Pancreas (tissue), 10 donors: Measurements from ENCODE around the gene ANTKMT. TPM values are rescaled to one million over a fixed set of nuclear protein-coding genes. Genes with fewer than 3 reads are reported as not detected.
A peak's percentile ranks its signal among the peaks of the same experiment; 100 is the strongest.

ENCODE experiments used
- ATAC-seq, 4 donors: fragments of 200-7000 bp; cut with Tn5 transposase; one replicate each; pipeline versions ENCODE4 v1.8.0 to v1.9.1; 2020; ENCODE audit warnings: mild to moderate bottlenecking in 4 of 4, moderate library complexity in 4 of 4
- DNase-seq, 6 donors: peaks; one replicate each; pipeline ENCODE4 v3.0.0-alpha.2; 2020
- FAIRE-seq: peaks from 2 replicates; lab custom pipeline; 2012; peaks lifted over from hg19 to GRCh38; lab: Jason Lieb, UNC
- H3K27ac ChIP-seq, 4 donors: fragments of 200-600 bp; sonication (generic); 1 replicate in 3 of 4; 2 replicates in 1 of 4; pipeline versions ENCODE4 v1.5.0 to v1.8.0; 2020
- H3K27me3 ChIP-seq, 4 donors: fragments of 200-600 bp; one replicate each; pipeline ENCODE4 v1.8.0; 2021
- H3K36me3 ChIP-seq, 3 donors: fragments of 200-600 bp; sonication (generic) in 1 of 3; one replicate each; pipeline versions ENCODE4 v1.5.0 to v1.8.0; 2020 to 2021
- H3K4me1 ChIP-seq, 3 donors: fragments of 200-600 bp; one replicate each; pipeline ENCODE4 v1.8.0; 2021
- H3K4me3 ChIP-seq, 4 donors: fragments of 200-600 bp; sonication (generic) in 2 of 4; one replicate each; pipeline versions ENCODE4 v1.5.0 to v1.8.0; 2020 to 2021
- H3K9me3 ChIP-seq, 4 donors: fragments of 200-600 bp; one replicate each; pipeline ENCODE4 v1.8.0; 2021
- CTCF ChIP-seq, 4 donors: fragments of 200-600 bp; sonication (generic) in 3 of 4; IDR thresholded peaks; one replicate each; pipeline versions ENCODE4 v1.5.0 to v1.8.0; 2021; ENCODE audit warnings: antibody characterized with exemption in 4 of 4
- WGBS, 2 donors: extraction: QIAGEN DNeasy Blood & Tissue Kit; methylation state at CpG; one replicate each; pipeline ENCODE4 v1.1.7; 2013; 5-methylcytosine and 5-hydroxymethylcytosine counted together
- intact Hi-C, 3 donors: fragments of 100-400 bp; cut with DNase I; formaldehyde crosslinking; loops; one replicate each; pipeline versions ENCODE4 v1.11.1 to v1.14.2; 2022
- polyA plus RNA-seq, 2 donors: library from polyadenylated mRNA; stranded (reverse); fragments of 200-250 nt; gene quantifications; one replicate each; pipeline ENCODE4 v1.2.3, GENCODE V29; 2013
- total RNA-seq, 6 donors: library from RNA; stranded (reverse); fragmentation: NEBNext Ultra II Directional in 4 of 6; extraction: Animal tissue kit (Norgen Biotek cat#: 25700) in 4 of 6; gene quantifications; one replicate each; pipeline versions ENCODE4 v1.2.1 to v1.2.4, GENCODE V29; 2021 to 2023
- donor health status: healthy with polysubstance abuse.
- donor health status: DM: no; HTN: no; CAD: no; lungs with moderate emphysema.
- donor health status: DM: no; HTN: no; CAD: no.
- donor health status: control.
- donor health status: control.
- donor health status: Bipolar disorder and iron deficiency.
- donor health status: DM: yes; HTN: yes; CAD: no.
- donor health status: DM: no; HTN: no; CAD: no.
- donor health status: DM: no; HTN: no; CAD: no.
- donor health status: DM: yes; HTN: yes; CAD: no.

Gene ANTKMT
- total and polyA plus RNA-seq, 8 donors = 12.2 to 41.7 (median 22.1) TPM

DNA sequence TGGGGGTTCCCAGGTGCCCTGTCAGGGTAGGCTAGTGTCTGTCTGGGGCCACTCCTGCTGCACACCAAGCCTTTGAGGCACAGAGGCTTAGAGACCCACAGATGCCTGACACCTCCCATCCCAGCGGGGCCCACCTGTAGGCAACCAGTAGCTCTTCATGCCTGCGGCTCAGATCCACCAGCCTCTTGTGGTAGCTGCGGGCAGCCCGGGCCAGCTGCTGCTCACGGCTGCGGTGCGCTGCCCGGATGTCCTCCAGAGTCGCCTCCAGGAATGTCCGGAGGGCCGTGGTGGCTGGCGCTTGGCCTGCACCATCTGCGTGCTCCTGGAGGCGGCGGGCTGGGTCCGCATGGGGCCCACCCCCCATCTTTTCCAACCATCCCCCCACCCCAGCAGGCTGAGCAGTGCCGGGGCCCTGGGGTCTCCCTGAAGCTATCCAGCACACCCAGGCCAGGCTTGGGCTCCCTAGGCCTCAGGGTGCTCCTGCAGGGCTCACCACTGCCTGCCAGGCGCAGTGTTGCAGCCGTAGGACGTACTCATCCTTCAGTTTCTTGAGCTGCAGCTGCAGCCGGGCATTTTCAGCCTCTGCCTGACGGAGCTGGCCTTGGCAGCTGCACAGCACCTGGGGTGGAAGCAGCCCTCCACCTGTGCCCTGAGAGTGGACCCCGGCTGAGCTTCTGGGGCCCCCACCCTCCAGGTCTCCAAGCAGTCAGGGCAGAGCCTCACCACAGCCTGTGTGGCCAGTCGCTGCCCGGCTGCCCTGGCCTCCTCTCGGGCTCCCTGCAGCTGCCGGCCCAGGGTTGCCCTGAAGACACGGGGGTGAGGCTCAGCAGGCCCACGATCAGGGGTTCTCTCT is 3.5 kb downstream of the ANTKMT start:
- no peak overlapping the region for H3K27ac ChIP-seq
- H3K36me3 ChIP-seq = no peaks in the 10 kb centered on the region
- TF ChIP-seq CTCF (IDR thresholded peaks at IDR 0.05) = no peak
- no peak overlapping the region for H3K4me3 ChIP-seq
- H3K4me1 ChIP-seq = peaks cover 15 to 32% (median 24%) of the 10 kb centered on the region in 3 donors
- no peaks in the 10 kb centered on the region for H3K27me3 ChIP-seq
- ATAC-seq (no peak), FAIRE-seq (no peak), DNase-seq (peak in 2 of 6 donors; percentile 37 to 78)
- H3K9me3 ChIP-seq = no peaks in the 10 kb centered on the region
- intact Hi-C loops = no loop called here
- 58 to 61% methylated on average over 26 to 29 of the region's 29 CpGs for WGBS, 2 donors

- intact Hi-C loops = no loop called here
- Histone ChIP-seq H3K9me3 (no peaks in the 10 kb centered on the region), H3K4me3 (no peak overlapping the region), H3K4me1 (peaks cover 10 to 26% (median 18%) of the 10 kb centered on the region in 3 donors), H3K27me3 (no peaks in the 10 kb centered on the region), H3K36me3 (no peaks in the 10 kb centered on the region), H3K27ac (no peak overlapping the region)
- WGBS, 2 donors = 62 to 77% methylated on average over 7 of the region's 7 CpGs
- no peak for TF ChIP-seq CTCF (IDR thresholded peaks at IDR 0.05)
- no peak for DNase-seq
- ATAC-seq = no peak
- no peak for FAIRE-seq
Observed at GRCh38 chr16:725041-725376, 4.1 kb downstream of the ANTKMT start.

DNA sequence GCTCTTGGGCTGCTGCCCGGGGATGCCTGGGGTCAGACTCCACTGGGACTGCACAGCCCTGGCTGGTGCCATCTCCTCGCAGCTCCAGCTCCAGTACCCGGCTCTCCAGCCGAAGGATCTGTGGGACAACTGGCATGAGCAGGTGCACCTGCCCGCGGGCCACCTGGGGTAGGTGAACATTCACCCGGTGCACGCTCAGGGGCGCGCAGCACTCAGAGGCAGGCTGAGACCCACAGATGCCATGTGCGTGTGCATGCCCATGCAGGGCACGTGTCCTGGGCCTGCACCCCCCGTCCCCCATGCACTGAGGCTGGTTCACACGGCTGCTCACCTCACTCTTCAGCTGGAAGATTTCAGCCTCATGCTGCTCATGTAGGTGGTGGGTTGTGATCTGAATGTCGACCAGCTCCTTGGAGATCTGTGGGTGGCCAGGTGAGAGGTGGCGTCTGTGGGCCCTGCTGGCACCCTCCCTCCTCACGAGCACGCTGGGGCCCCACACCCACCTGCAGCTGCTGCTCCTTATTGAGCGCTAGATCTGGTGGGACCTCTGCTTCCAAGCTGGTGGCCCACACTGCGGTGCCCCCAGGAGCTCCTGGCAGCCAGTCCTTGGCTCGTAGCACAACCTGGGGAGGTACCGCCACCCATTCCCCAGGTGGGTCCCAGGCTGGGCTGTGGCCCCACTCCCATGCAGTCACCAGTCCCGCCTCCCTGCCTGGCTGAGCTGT is 4.7 kb downstream of the ANTKMT start:
- no peak for TF ChIP-seq CTCF (IDR thresholded peaks at IDR 0.05)
- peak in 2 of 6 donors; percentile 33 to 80 for DNase-seq
- intact Hi-C loops = no loop called here
- H3K4me1 ChIP-seq = peaks cover 9 to 22% (median 17%) of the 10 kb centered on the region in 3 donors
- H3K9me3 ChIP-seq = no peaks in the 10 kb centered on the region
- FAIRE-seq = no peak
- 46 to 60% methylated on average over 23 of the region's 23 CpGs for WGBS, 2 donors
- no peak overlapping the region for H3K27ac ChIP-seq
- H3K36me3 ChIP-seq = no peaks in the 10 kb centered on the region
- H3K4me3 ChIP-seq = no peak overlapping the region
- no peaks in the 10 kb centered on the region for H3K27me3 ChIP-seq
- no peak for ATAC-seq

- H3K36me3 ChIP-seq = no peaks in the 10 kb centered on the region
- H3K4me1 ChIP-seq = peaks cover 9 to 22% (median 17%) of the 10 kb centered on the region in 3 donors
- no peak overlapping the region for H3K27ac ChIP-seq
- no peaks in the 10 kb centered on the region for H3K9me3 ChIP-seq
- no peak for DNase-seq
- no peak for ATAC-seq
- peak overlapping the region in 1 of 4 donors; percentile 49 for H3K4me3 ChIP-seq
- 8% methylated on average over 9 of the region's 9 CpGs for WGBS, 2 donors
- TF ChIP-seq CTCF (IDR thresholded peaks at IDR 0.05) = no peak
- intact Hi-C loops = no loop called here
- H3K27me3 ChIP-seq = no peaks in the 10 kb centered on the region
- no peak for FAIRE-seq
Observed at GRCh38 chr16:726188-726437, 5.2 kb downstream of the ANTKMT start.
